Measurements from ENCODE around the gene BMPR1A.
"Not testable (repeated sequence)": the region's sequence is repeated elsewhere in the genome, so short reads cannot be mapped to it uniquely, and the experiment has no call there.

Gene BMPR1A

GRCh38 chr10:86830043-86830591 is 73.7 kb downstream of the BMPR1A start:
- H3K27ac ChIP-seq = no peak overlapping the region
- no peak for DNase-seq (ENCODE audit: low read depth, low spot score)

DNA sequence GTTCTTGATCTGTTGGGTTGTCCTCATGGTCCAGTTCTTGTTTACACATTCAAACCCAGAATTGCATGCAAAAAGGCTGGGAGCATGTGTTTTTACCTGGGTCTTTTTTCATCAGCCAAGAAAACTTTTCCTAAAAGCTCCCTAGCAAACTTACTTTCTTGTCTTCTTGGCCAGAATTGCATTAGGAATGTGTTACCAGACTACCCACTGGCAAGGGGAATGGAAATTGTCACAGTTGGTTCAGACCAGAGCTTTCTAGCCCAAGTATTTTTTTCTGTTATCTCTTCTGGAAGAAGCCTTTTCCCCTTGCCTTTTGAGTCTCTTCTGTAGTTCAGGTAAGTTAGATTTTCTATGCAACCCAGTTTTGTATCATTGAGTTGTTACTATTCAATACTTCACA is 77.5 kb downstream of the BMPR1A start:
- no peak for DNase-seq (ENCODE audit: low read depth, low spot score)
- H3K27ac ChIP-seq = no peak overlapping the region

DNA sequence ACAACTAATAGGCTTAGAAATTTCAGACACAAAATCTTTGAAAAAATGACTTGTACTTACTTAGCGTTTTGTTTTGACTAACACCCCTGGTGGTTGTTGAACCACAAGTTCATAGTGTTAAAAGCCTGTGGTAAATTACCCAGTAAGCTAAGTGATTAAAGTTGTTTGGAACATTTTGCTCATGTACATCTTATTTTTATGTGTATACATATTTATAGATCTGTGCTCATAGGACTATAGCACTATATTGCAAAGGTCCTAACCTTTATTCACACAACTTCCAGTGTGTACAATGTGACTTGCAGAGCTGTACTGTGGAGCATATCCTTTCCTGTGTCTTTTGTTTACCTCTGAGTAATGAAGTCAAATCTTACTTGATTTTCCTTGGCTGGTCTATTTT is 79.6 kb downstream of the BMPR1A start:
- H3K27ac ChIP-seq = no peak overlapping the region
- DNase-seq (ENCODE audit: low read depth, low spot score) = no peak

- DNase-seq (ENCODE audit: low read depth, low spot score) = no peak
- H3K27ac ChIP-seq = no peak overlapping the region
Observed at GRCh38 chr10:86837663-86838062, 81.2 kb downstream of the BMPR1A start.

GRCh38 chr10:86840498-86840897 is 84.1 kb downstream of the BMPR1A start:
- DNase-seq (ENCODE audit: low read depth, low spot score) = no peak
- no peak overlapping the region for H3K27ac ChIP-seq

- DNase-seq (ENCODE audit: low read depth, low spot score) = no peak
- no peak overlapping the region for H3K27ac ChIP-seq
Observed at GRCh38 chr10:86846088-86846487, 89.7 kb downstream of the BMPR1A start.

DNA sequence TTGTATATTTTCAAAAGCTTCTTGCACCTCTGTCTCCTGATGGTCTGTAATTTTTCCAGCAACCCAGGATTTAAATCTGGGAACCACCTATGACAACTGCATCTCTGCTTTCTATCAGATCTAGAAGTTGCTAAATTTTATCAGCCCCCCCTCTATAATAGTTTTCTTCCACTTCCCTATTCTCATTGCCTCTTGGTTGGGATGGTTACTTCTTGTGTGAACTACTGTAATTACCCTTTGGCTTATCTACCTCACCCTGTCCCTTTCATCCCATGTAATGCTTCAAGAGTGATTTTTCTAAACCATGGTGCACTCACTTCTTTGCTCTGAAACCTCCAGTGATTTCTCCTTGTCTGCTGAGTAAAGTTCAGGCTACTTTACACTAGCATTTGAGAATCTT is 92.3 kb downstream of the BMPR1A start:
- no peak overlapping the region for H3K27ac ChIP-seq

DNA sequence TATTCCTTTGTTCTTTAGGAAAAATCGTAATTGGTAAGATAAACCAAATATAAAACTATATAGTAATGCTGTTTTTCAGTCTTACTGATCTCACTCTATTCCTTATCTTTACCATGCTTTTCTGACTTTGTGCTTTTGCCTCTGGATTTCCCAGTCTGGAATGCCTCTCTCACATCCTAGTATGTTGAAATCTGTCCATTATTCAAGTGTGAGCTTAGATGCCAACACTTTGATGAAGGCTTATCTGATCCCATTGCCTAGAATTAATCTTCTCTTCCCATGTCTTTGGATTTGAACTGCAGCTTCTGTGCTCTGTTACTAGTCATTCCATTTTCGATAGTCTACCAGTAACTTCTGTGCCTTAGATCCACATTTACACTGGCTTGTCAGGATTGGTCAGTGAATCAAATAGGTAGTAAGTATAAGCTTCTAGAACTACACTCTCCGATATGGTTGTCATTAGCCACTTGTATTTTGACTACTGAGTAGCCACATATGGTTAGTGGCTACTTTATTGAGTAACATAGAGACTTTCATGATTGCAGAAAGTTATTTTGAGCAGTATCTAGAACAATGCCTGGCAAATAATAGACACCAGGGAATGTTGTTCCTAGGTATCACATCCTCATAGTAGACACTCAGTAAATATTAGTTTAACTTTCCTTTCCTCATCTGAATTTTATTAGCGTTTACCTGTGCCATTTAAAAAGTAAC is 92.9 kb downstream of the BMPR1A start:
- no peak overlapping the region for H3K27ac ChIP-seq
- DNase-seq (ENCODE audit: low read depth, low spot score) = no peak

More for the DNA sequence above, 92.3 kb downstream of the BMPR1A start:
- no peak for DNase-seq (ENCODE audit: low read depth, low spot score)

GRCh38 chr10:86850481-86850880 is 94.1 kb downstream of the BMPR1A start:
- no peak for DNase-seq (ENCODE audit: low read depth, low spot score)

GRCh38 chr10:86851328-86852207 is 95.1 kb downstream of the BMPR1A start:
- DNase-seq (ENCODE audit: low read depth, low spot score) = peak; percentile 22
- no peak overlapping the region for H3K27ac ChIP-seq

More at GRCh38 chr10:86850481-86850880, 94.1 kb downstream of the BMPR1A start:
- H3K27ac ChIP-seq = no peak overlapping the region

DNA sequence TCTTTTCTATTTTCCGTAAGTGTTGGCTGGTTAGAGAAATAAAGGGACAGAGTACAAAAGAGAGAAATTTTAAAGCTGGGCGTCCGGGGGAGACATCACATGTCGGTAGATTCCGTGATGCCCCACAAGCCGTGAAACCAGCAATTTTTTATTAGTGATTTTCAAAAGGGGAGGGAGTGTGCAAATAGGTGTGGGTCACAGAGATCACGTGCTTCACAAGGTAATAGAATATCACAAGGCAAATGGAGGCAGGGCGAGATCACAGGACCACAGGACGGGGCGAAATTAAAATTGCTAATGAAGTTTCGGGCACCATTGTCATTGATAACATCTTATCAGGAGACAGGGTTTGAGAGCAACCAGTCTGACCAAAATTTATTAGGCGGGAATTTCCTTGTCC is 97.2 kb downstream of the BMPR1A start:
- not testable (repeated sequence) for H3K27ac ChIP-seq; DNase-seq (ENCODE audit: low read depth, low spot score)

DNA sequence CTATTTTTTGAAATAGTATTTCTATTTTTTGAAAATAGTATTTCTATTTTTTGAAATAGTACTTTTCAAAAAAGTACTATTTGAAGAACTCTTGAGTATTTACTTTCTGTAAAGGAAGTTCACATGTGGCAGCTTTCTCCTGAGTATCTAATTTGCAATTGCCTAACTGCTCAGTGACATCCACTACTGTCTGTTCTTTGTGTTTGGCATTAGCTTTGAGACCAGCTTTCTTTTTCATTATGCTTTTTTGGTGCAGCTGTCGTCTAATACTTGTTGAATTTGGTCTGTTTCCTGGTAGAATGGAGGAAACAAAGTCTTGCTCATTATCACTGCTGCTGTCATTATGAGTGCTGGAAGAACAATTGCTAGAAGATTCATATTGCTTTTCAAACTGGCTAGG is 99.1 kb downstream of the BMPR1A start:
- DNase-seq (ENCODE audit: low read depth, low spot score) = no peak
- no peak overlapping the region for H3K27ac ChIP-seq

DNA sequence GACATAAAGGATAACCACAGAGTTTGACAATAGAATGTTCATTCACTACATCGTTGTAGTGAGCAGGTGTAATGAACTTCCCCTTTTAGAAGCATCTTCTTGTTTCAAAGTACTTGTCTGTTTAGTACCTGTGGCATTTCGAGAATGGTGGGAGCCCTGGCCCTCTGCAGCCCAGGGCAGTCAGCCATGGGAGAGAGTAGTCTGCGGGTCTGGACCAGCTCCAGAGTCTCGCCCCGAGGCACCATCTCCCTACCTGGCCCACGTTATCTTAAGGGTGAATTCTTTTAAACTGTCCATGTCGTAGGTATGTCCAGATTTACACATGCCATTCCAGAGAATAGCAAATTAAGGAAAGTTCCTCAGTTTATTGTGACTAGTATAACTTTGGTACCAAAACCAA is 99.7 kb downstream of the BMPR1A start:
- DNase-seq (ENCODE audit: low read depth, low spot score) = no peak
- no peak overlapping the region for H3K27ac ChIP-seq

DNA sequence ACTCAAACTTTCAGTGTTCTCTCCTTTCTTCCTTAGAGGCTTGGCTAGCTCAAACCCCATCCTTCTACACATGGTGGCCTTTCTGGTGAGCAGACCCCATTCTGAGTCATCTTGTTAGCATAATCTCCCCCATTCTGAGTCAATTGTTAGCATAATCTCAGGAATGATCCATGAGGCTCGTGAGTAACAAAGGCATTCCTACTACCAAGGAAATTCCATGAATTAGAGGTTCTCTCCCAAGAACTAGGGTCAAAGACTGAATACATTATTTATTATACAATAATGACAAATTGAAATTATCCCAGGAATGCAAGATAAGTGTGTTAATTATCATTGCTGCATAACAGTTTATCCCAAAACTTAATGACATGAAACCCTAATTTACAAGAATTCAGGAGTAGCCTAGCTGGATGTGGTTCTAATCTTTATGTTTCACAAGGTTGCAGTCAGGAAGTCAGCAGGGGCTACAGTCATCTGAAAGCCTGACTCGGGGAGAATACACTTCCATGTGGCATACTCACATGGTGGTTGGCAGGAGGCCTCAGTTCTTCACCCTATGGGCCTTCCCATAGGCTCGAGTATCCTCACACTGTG is 100.8 kb downstream of the BMPR1A start:
- DNase-seq (ENCODE audit: low read depth, low spot score) = no peak
- no peak overlapping the region for H3K27ac ChIP-seq

- no peak for DNase-seq (ENCODE audit: low read depth, low spot score)
- no peak overlapping the region for H3K27ac ChIP-seq
Observed at GRCh38 chr10:86858011-86858410, 101.6 kb downstream of the BMPR1A start.

- DNase-seq (ENCODE audit: low read depth, low spot score) = no peak
- H3K27ac ChIP-seq = no peak overlapping the region
Observed at GRCh38 chr10:86861351-86861750, 104.9 kb downstream of the BMPR1A start.

GRCh38 chr10:86862373-86862772 is 106.0 kb downstream of the BMPR1A start:
- H3K27ac ChIP-seq = no peak overlapping the region
- no peak for DNase-seq (ENCODE audit: low read depth, low spot score)

- DNase-seq (ENCODE audit: low read depth, low spot score) = no peak
- no peak overlapping the region for H3K27ac ChIP-seq
Observed at GRCh38 chr10:86862786-86863483, 106.5 kb downstream of the BMPR1A start.

GRCh38 chr10:86863484-86863842 is 107.0 kb downstream of the BMPR1A start:
- no peak overlapping the region for H3K27ac ChIP-seq
- DNase-seq (ENCODE audit: low read depth, low spot score) = no peak
